Pancreas (tissue), 10 donors: ENCODE data around the gene ALK. TPM values are rescaled to one million over a fixed set of nuclear protein-coding genes. Genes with fewer than 3 reads are reported as not detected.

Source experiments
- ATAC-seq, 4 donors: fragments of 200-7000 bp; cut with Tn5 transposase; one replicate each; pipeline versions ENCODE4 v1.8.0 to v1.9.1; 2020; ENCODE audit warnings: mild to moderate bottlenecking in 4 of 4, moderate library complexity in 4 of 4
- DNase-seq, 6 donors: peaks; one replicate each; pipeline ENCODE4 v3.0.0-alpha.2; 2020
- FAIRE-seq: peaks from 2 replicates; lab custom pipeline; 2012; peaks lifted over from hg19 to GRCh38; lab: Jason Lieb, UNC
- H3K27ac ChIP-seq, 4 donors: fragments of 200-600 bp; sonication (generic); 1 replicate in 3 of 4; 2 replicates in 1 of 4; pipeline versions ENCODE4 v1.5.0 to v1.8.0; 2020
- H3K27me3 ChIP-seq, 4 donors: fragments of 200-600 bp; one replicate each; pipeline ENCODE4 v1.8.0; 2021
- H3K36me3 ChIP-seq, 3 donors: fragments of 200-600 bp; sonication (generic) in 1 of 3; one replicate each; pipeline versions ENCODE4 v1.5.0 to v1.8.0; 2020 to 2021
- H3K4me1 ChIP-seq, 3 donors: fragments of 200-600 bp; one replicate each; pipeline ENCODE4 v1.8.0; 2021
- H3K4me3 ChIP-seq, 4 donors: fragments of 200-600 bp; sonication (generic) in 2 of 4; one replicate each; pipeline versions ENCODE4 v1.5.0 to v1.8.0; 2020 to 2021
- H3K9me3 ChIP-seq, 4 donors: fragments of 200-600 bp; one replicate each; pipeline ENCODE4 v1.8.0; 2021
- WGBS, 2 donors: extraction: QIAGEN DNeasy Blood & Tissue Kit; methylation state at CpG; one replicate each; pipeline ENCODE4 v1.1.7; 2013; 5-methylcytosine and 5-hydroxymethylcytosine counted together
- intact Hi-C, 3 donors: fragments of 100-400 bp; cut with DNase I; formaldehyde crosslinking; loops; one replicate each; pipeline versions ENCODE4 v1.11.1 to v1.14.2; 2022
- polyA plus RNA-seq, 2 donors: library from polyadenylated mRNA; stranded (reverse); fragments of 200-250 nt; gene quantifications; one replicate each; pipeline ENCODE4 v1.2.3, GENCODE V29; 2013
- total RNA-seq, 6 donors: library from RNA; stranded (reverse); fragmentation: NEBNext Ultra II Directional in 4 of 6; extraction: Animal tissue kit (Norgen Biotek cat#: 25700) in 4 of 6; gene quantifications; one replicate each; pipeline versions ENCODE4 v1.2.1 to v1.2.4, GENCODE V29; 2021 to 2023
- TF ChIP-seq, protein P1 (sequence below), 4 donors: fragments of 200-600 bp; sonication (generic) in 3 of 4; IDR thresholded peaks; one replicate each; pipeline versions ENCODE4 v1.5.0 to v1.8.0; 2021; ENCODE audit warnings: antibody characterized with exemption in 4 of 4
- donor health status: healthy with polysubstance abuse.
- donor health status: DM: no; HTN: no; CAD: no; lungs with moderate emphysema.
- donor health status: DM: no; HTN: no; CAD: no.
- donor health status: control.
- donor health status: control.
- donor health status: Bipolar disorder and iron deficiency.
- donor health status: DM: yes; HTN: yes; CAD: no.
- donor health status: DM: no; HTN: no; CAD: no.
- donor health status: DM: no; HTN: no; CAD: no.
- donor health status: DM: yes; HTN: yes; CAD: no.

ALK gene
- total and polyA plus RNA-seq, 8 donors = 0.05 to 0.17 (median 0.09) TPM; not detected in 2

GRCh38 chr2:29375843-29376242 is 545.5 kb downstream of the ALK start:
- intact Hi-C loops = no loop called here
- Histone ChIP-seq H3K27me3 (no peaks in the 10 kb centered on the region), H3K27ac (peak overlapping the region in 2 of 4 donors; percentile 39 to 67), H3K4me3 (no peak overlapping the region), H3K4me1 (peaks cover 29 to 37% (median 30%) of the 10 kb centered on the region in 3 donors), H3K9me3 (no peaks in the 10 kb centered on the region), H3K36me3 (no peaks in the 10 kb centered on the region)
- FAIRE-seq (no peak), DNase-seq (no peak), ATAC-seq (no peak)
- WGBS, 2 donors = 51 to 57% methylated on average over 3 of the region's 3 CpGs
- TF ChIP-seq, protein P1, sequence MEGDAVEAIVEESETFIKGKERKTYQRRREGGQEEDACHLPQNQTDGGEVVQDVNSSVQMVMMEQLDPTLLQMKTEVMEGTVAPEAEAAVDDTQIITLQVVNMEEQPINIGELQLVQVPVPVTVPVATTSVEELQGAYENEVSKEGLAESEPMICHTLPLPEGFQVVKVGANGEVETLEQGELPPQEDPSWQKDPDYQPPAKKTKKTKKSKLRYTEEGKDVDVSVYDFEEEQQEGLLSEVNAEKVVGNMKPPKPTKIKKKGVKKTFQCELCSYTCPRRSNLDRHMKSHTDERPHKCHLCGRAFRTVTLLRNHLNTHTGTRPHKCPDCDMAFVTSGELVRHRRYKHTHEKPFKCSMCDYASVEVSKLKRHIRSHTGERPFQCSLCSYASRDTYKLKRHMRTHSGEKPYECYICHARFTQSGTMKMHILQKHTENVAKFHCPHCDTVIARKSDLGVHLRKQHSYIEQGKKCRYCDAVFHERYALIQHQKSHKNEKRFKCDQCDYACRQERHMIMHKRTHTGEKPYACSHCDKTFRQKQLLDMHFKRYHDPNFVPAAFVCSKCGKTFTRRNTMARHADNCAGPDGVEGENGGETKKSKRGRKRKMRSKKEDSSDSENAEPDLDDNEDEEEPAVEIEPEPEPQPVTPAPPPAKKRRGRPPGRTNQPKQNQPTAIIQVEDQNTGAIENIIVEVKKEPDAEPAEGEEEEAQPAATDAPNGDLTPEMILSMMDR (IDR thresholded peaks at IDR 0.05) = no peak

DNA sequence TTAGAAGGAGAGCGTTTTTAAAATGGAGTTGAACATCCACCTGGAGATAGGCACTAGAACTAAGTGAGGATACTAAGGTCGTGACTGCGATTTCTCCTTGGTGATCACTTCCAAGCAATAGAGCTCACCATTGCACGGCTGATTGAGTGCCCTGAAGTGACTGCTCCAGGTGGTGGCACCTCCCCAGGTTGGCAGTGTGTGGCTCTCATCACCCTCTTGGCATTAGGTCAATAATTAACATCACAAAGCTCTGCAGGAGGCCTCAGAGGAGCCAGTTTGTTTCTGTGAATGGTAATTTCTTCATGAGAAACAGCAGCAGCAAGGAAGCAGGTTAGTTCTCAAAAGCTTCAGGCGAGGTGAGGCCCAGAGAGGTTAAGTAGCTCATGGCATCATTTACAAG is 546.6 kb downstream of the ALK start:
- 32% methylated on average over 5 of the region's 5 CpGs for WGBS, 2 donors
- no peaks in the 10 kb centered on the region for H3K9me3 ChIP-seq
- ATAC-seq (peak; percentile 63 to 87 (median 74)), FAIRE-seq (no peak), DNase-seq (peak in 4 of 6 donors; percentile 61 to 72 (median 64))
- H3K4me3 ChIP-seq = no peak overlapping the region
- H3K36me3 ChIP-seq = no peaks in the 10 kb centered on the region
- no peaks in the 10 kb centered on the region for H3K27me3 ChIP-seq
- TF ChIP-seq, protein P1 (IDR thresholded peaks at IDR 0.05) = no peak
- intact Hi-C loops = no loop called here
- H3K4me1 ChIP-seq = peaks cover 37 to 45% (median 39%) of the 10 kb centered on the region in 3 donors
- H3K27ac ChIP-seq = peak overlapping the region; percentile 34 to 67 (median 38)

DNA sequence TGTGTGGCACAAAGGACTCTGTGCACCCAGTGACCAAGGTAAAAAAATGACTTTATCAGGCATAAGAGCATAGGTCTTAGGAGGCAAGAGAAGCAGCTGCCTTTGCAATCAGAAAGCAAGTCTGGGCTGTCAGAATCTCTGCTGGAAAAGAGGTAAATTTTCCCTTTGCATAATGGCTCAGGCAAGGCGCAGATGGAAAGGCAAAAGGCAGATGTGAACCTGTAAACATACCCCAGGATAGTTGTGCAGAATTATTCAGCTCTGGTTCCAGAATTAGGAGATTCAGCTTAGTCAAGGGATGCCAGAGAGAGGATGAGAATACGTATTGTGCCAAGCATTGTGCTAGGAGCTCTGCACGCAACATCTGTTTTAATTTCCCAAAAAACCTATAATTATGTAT is 547.5 kb downstream of the ALK start:
- no peaks in the 10 kb centered on the region for H3K27me3 ChIP-seq
- ATAC-seq (no peak), DNase-seq (no peak), FAIRE-seq (no peak)
- peaks cover 41 to 51% (median 46%) of the 10 kb centered on the region in 3 donors for H3K4me1 ChIP-seq
- intact Hi-C loops = no loop called here
- no peaks in the 10 kb centered on the region for H3K36me3 ChIP-seq
- TF ChIP-seq, protein P1 (IDR thresholded peaks at IDR 0.05) = no peak
- H3K9me3 ChIP-seq = no peaks in the 10 kb centered on the region
- 94 to 97% methylated on average over 3 of the region's 3 CpGs for WGBS, 2 donors
- H3K27ac ChIP-seq = no peak overlapping the region
- no peak overlapping the region for H3K4me3 ChIP-seq

- intact Hi-C loops = no loop called here
- Histone ChIP-seq H3K4me1 (peaks cover 55 to 65% (median 57%) of the 10 kb centered on the region in 3 donors), H3K4me3 (no peak overlapping the region), H3K36me3 (no peaks in the 10 kb centered on the region), H3K9me3 (no peaks in the 10 kb centered on the region), H3K27ac (peak overlapping the region in 1 of 4 donors; percentile 76), H3K27me3 (no peaks in the 10 kb centered on the region)
- FAIRE-seq (no peak), ATAC-seq (peak in 1 of 4 donors; percentile 33), DNase-seq (no peak)
- TF ChIP-seq, protein P1 (IDR thresholded peaks at IDR 0.05) = no peak
- WGBS, 2 donors = 53 to 54% methylated on average over 2 of the region's 2 CpGs
Observed at GRCh38 chr2:29372185-29372584, 549.2 kb downstream of the ALK start.

DNA sequence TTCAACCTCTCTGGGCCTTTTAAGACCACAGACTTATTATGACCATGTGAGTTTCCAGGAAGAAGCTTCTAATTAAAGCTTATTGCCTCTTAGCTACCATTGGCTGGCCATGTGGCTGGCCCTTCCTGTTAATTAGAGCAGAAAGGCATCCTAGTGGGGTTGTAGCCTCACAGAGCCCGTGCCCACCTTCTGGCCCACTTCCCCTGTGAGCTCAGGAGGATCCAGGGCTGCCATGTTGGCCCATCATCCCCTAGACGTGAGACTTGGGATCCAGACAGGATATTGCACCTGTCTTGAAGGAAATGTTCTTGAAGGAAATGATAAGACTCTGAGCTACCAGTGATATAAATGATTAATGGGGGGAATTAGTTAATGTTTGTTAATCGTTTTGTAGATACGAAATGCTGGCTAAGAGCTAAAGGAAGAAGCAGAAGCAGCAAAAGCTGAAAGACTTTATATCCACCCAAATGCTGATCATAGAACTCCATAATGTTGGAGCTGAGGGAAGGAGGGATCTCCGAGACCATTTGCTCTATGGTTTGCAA is 550.7 kb downstream of the ALK start:
- intact Hi-C loops = no loop called here
- H3K4me3 ChIP-seq = no peak overlapping the region
- peak in 3 of 6 donors; percentile 32 to 51 (median 33) for DNase-seq
- ATAC-seq = peak; percentile 62 to 69 (median 67)
- FAIRE-seq = no peak
- H3K4me1 ChIP-seq = peaks cover 55 to 63% (median 57%) of the 10 kb centered on the region in 3 donors
- 11% methylated on average over 5 of the region's 5 CpGs for WGBS, 2 donors
- no peaks in the 10 kb centered on the region for H3K27me3 ChIP-seq
- H3K27ac ChIP-seq = peak overlapping the region; percentile 39 to 76 (median 50)
- no peaks in the 10 kb centered on the region for H3K36me3 ChIP-seq
- TF ChIP-seq, protein P1 (IDR thresholded peaks at IDR 0.05) = no peak
- H3K9me3 ChIP-seq = no peaks in the 10 kb centered on the region
